Stimulated activated CD8-positive, alpha-beta memory T cell treated with anti-CD3 and anti-CD28 coated beads, Interleukin-12 subunit alpha, Interleukin-12 subunit beta, amount 100 ng/mL, for 24 hours (primary cell): Measurements from ENCODE around the gene RGS19.
"Not testable (repeated sequence)": the region's sequence is repeated elsewhere in the genome, so short reads cannot be mapped to it uniquely, and the experiment has no call there.

Experiments
- DNase-seq: peaks from one replicate; pipeline ENCODE4 v3.0.0-alpha.2; 2020; ENCODE audit errors: extremely low read depth

The RGS19 gene

DNA sequence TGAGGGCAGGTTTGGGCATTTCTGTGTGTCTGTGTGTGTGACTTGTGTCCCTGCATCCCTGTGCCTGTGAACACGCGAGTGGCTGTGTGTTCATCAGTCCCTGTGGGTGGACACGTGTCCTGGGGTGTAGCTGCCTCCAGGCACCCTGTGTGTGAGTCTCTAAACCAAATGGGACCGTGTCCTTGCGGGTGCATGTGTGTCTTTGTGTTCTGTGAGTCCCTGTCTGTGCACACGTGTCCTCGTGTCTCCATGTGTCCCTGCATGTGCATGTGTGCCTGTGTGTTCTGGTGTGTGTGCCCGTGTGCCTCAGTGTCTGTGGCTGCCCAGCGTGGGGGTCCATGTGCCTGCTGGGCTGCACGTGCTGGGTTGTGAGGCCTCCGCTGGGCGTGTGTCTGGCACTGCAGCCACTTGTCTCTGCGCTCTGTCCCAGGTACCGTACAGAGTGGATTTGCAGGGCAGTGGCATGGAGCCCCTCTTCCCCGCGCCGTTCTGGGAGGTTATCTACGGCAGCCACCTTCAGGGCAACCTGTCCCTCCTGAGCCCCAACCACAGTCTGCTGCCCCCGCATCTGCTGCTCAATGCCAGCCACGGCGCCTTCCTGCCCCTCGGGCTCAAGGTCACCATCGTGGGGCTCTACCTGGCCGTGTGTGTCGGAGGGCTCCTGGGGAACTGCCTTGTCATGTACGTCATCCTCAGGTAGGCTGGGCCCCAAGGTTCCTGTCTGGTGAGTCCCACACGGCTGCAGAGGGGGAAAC, 13.1 kb upstream of the RGS19 start:
- no peak for DNase-seq

DNA sequence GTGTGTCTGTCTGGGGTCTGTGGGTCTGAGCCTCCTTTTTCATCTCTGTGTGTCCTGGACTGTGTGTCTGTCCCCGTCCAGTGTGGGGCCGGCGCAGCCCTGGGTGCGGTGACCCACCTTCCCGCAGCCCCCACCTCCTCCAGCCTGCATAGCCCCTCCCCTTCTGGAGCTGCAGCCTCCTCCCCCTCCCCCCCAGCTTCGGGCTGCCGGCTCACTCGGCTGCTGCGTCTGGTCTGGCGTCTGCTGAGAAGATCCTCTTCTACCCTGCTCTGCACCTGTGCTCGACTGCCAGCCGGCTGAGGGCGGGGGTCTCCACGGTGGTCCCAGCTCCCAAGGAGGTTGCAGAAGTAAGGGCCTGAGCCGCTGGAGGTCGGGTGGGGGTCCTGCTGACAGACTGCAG, 12.5 kb upstream of the RGS19 start:
- no peak for DNase-seq

DNA sequence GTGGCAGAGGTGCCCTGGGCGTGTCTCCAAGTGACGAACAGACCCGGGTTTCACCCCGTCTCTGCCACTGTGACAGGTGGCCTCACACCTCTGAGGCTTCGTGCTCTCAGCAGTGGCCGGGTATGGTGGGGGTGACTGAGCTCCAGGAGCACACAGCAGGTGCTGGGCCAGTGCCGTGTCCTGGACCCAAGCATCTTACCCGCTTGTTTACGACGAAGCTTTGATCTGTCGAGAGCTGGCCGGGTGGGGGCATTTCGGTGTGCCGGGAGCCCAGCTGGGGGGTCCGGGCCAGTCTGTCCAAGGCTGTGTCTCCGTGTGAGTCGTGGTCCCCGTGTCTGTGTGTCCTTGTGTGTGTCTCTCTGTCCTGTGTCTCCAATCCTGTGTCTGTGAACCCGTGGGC, 12.0 kb upstream of the RGS19 start:
- DNase-seq = no peak

DNA sequence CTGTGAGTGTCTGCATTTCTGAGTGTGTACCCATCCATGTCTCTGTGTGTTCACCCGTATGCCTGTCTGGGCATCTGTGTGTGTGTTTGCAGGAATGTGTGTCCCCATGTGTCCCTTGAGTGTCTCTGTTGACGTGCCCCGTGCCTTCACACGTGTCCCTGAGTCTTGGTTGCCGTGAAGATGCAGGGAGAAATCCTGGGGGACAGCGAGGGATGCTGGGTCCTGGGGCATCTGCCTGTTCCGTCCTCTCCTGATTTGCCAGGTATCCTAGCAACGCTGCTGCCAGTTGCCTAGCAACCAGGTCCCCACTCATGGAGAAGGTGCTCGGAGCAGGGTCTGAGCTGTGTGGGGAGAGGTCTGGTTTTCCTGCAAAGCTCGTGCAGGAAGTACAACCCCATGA, 10.8 kb upstream of the RGS19 start:
- DNase-seq = no peak

DNA sequence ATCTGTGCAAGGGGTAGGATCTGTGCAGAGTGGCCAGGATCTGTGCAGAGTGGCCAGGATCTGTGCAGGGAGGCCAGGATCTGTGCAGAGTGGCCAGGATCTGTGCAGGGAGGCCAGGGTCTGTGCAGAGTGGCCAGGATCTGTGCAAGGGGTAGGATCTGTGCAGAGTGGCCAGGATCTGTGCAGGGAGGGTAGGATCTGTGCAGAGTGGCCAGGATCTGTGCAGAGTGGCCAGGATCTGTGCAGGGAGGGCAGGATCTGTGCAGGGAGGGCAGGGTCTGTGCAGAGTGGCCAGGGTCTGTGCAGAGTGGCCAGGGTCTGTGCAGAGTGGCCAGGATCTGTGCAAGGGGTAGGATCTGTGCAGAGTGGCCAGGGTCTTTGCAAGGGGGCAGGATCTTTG, 9.3 kb upstream of the RGS19 start:
- DNase-seq = not testable (repeated sequence)

DNA sequence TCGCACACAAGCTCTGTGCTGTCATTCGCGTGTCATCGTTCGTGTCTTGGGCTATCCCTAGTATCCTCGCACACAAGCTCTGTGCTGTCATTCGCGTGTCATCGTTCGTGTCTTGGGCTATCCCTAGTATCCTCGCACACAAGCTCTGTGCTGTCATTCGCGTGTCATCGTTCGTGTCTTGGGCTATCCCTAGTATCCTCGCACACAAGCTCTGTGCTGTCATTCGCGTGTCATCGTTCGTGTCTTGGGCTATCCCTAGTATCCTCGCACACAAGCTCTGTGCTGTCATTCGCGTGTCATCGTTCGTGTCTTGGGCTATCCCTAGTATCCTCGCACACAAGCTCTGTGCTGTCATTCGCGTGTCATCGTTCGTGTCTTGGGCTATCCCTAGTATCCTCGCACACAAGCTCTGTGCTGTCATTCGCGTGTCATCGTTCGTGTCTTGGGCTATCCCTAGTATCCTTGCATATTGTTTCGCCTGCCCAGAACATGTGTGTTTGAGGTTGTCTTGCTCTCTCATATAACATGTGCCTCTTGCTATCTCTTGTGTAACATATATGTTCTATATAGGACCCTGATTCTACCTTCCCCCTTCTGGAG, 8.0 kb upstream of the RGS19 start:
- DNase-seq = not testable (repeated sequence)

DNA sequence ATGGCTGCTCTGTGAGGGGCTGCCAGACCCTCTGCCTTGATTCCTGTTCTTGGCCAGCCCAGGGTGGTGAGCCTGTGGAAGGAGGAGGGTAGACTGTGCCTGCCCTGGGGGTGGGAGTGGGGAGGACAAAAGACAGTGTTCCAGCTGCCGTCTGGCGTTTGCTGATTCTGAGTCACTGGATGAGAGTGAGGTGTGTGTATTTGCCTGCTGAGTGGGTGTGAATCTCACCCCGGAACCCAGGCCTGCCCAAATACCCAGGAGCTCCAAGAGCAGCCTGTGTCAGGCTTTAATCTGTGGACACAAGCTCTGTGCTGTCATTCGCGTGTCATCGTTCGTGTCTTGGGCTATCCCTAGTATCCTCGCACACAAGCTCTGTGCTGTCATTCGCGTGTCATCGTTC, 7.5 kb upstream of the RGS19 start:
- DNase-seq = no peak

DNA sequence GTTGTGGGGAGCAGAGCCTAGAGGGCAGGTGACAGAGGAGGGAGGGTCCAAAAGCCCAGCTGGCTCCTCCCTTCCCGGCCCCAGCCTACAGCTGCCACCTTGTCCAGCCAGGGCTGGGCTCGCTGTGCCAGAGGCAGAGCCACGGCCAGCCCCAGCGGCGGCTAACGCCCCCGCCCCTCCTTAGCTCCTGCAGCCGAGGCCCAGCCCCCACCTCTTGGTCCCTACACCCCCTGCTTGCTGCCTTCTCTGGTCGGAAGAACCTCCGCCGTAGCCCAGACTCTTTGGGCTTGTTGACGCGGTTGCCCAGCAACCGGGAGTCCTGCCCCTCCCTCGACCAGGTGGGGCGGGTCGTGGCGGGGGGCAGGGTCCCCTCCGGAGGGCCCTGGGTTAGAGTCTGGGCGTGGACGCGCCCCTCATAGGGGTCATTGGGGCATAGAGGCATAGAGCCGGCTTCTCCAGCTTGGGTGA, 5.4 kb upstream of the RGS19 start:
- DNase-seq = no peak

DNA sequence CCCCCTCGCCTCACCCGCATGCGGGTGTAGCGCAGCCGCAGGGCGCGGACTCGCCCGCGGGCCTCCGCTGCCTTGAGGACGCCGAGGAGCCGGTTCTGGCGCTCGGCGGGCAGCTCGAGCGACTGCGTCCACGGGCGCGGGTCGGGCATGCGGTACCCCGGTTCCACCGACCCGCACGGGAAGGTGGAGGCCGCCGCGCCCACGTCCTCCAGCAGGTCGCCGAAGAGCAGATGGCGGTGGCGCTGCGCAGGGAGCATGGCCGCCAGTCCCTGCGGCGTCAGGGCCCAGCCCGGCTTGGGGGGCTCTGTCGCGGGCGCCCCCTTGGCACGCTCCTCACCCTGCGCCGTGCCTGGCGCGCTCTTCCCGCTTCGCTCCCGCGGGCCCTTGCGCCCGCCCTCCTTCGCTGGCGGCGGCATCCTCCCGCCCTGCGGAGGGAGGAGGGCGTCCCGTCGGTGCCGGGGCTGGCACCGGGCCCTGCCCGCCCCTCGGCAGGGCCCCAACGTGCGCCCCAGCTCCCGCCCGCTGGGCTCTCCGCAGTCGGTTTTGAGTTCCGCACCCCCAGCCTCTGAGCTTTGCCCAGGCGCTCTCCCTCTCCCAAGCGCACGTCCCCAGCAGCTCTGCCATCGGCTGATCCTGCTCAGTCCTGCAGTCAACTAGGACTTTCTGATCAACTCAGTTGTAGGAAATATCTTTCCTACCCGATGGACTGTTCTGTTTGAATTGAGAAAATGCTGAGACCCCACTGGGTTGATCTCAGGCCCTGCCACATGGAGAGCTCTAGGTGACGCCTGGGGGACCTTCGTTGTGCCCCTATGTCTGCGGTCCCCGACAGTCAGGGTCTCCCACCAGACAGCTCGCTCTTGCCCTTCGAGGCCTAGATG, 4.7 kb upstream of the RGS19 start, which contains the start of gene LKAAEAR1:
LKAAEAR1 (minus strand) TSS at position 595 of the 881 bp plus-strand sequence; CDS start at position 416, 179 bp downstream.
- DNase-seq = no peak

DNA sequence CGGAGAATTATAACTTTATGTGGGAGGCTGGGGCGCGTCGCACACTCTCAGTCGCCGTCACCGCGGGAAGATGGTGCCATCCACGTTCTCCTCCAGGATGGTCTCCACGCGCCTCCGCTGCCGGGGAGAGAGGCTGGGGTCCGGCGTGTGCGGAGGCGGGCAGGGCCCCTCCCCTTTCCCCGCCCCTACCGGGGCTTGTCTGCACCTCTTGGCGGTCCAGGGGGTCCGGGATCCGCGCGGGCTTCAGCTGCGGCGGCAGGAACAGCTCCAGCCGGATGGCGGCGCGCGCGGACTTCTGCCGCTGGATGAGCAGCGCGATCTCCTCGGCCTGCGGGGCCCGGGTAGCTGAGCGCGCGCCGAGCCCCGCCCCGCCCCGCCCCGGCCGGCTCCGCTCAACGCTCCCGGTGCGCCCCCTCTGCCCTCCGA, 4.1 kb upstream of the RGS19 start:
- no peak for DNase-seq

DNA sequence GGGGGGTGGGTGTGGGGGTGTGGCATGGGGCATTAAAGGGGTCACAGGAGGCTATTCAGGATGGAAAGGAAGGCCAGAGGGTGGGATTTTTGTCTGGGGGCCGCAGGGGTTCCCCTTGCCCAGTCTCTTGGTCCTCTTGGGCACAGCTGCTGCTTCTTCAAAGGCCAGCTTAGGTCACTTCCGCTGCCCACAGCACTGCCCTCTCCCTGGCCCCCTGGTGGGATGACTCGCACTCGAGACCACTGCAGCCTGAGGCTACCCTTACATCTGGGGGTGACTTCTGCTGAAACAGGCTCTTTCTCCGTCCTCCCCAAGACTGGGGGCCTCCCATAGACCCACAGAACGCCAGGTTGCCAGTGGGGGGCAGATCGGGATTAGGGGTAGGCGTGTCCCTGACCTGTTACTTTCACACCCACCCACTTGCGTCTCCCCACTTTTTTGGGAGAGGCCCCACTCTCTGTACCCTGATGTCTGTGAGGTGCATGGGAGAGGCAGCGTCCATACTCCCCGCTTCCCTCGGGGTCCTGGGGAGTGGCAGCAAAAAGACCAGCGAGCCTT, 3.6 kb upstream of the RGS19 start:
- DNase-seq = no peak

DNA sequence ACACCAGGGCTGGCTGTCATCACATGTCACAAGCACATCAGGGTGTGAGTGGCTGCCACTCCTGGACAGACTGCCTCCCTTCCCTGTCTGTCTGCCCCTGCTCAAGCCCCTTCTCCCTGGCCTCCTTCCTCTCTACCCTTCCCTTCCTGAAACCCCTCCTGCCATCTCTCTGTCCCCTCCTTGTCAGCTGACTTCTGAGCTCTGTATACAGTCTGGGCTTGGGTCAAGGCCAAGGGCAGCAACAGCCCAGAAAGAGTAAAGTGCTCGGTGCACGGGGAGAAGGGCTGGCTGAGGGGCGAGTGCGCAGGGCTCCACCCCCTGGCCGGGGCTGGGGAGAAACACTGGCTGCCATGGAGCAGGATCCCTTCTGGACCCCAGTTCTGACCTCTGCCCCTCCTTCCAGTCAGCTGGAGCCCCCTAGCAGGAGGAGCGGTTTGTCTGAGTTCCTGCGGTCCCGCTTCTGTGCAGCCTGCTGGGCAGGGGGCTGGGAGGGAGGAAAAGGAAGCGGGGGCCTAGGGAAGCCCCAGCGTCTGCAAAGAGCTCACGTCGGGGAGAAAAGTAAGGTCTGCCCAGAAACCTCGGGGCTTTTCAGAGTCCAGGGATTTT, 2.9 kb upstream of the RGS19 start:
- DNase-seq = no peak

DNA sequence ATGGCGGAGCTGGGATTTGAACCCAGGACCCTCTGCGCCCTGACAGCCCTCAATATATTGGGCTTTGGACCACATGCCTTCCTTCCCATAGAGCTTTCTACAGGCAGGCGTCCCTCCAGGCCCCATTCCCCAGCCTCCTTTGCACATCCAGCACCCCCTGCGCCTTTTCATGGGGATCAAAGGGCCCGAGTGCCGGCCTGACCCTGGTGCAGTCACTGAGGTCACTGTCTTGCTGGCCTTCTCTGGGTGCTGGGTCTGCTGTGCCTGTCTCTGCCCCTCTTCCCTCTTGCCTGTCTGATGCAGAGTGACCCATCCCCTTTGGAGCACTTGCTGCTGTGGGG, 2.3 kb upstream of the RGS19 start:
- no peak for DNase-seq

DNA sequence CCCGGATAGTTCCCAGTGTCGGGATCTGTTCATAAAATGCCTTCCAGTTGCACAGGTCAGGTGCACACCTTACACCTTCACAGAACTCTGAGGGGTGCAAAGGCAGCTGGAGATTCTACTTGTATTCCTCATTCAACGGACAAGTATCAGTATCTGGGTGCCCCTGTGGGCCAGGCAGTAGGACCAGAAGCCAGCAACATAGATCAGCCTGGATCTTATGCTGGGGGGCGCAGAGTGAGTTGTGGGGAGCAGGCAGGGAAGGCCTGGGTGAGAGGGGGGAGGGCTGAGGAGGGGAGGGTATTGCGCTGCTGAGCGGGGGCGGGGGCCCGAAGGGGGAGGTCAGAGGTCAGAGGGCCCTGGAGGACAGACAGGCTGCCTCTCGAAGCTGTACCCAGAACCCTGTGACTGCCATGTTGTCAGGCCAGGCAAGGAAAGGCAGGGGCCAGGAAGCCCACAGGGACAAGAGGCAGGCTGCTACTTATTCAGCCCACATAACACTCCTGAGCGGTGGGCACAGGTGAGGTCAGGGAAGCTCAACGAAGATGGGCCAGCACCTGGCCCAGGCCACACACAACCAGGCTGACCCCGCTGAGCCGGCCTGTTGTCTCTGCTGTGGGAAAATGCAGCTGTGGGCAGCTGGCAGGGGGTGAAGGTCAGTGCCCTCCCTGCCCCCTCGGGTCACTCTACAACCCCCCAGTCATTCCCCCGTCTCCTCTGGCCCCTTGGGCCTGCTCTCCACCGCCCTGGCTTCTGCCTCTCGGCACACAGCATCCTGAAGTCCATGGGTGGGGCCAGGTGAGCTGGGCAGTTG, 1.7 kb upstream of the RGS19 start:
- DNase-seq = no peak

DNA sequence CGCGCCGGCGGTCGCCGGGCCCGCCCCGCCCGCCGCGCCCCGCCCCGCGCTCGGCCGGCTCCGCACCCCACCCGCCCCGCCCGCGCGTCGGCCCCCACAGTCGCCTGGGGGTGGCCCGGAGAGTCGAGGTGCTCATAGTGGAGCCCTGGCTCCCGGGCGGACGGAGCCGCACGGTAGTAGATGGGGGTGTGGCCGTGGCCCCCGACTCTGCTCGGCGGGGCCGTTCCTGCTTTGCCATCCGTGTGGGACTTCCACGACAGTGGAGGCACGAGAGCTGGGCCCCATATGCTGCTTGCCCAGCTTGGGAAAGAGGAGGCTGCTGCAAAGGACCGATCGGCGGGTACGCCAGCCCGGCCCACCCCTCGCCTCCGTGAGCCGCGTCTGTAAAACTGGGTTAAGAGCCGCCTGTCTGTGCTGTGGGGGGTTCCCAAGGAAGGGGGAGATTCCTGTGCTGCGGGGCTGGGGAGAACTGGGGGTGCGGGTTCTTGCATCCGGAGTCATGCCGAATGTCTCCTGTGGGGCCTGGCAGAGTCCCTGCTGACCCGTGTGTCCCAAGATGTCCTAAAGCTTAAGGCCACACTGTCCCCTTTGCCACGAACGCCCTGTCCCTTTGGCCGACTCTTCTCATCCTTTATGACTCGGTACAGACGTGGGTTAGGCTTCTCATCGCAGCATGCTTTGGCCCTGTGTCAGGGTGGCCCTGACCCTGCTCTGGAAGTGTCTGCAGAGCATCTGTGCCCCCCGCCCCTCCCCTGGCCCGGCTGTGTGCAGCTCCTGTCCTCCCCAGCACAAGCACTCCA, 895 bp upstream of the RGS19 start, which contains the start of gene OPRL1:
OPRL1 (plus strand) TSS at position 70 of the 800 bp plus-strand sequence. CDS start 12,639 bp downstream, outside the sequence.
- DNase-seq = no peak

DNA sequence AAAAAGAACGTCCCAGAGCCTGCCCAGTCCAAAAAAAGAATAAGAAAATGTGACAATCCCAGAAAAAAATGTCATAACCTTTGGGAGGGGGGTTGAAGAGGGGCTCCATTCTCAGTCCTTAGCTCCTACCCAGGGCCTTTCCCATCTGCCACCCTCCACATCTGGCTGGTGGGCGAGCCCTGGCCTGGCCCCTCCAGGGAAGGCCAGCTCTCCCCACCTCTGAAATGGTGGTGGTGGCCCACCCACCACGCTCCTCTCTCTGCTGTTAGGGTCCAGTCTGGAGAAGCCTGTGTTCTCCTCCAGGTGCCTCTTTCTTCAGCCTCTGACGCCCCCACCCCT, 415 bp downstream of the RGS19 start:
- no peak for DNase-seq

DNA sequence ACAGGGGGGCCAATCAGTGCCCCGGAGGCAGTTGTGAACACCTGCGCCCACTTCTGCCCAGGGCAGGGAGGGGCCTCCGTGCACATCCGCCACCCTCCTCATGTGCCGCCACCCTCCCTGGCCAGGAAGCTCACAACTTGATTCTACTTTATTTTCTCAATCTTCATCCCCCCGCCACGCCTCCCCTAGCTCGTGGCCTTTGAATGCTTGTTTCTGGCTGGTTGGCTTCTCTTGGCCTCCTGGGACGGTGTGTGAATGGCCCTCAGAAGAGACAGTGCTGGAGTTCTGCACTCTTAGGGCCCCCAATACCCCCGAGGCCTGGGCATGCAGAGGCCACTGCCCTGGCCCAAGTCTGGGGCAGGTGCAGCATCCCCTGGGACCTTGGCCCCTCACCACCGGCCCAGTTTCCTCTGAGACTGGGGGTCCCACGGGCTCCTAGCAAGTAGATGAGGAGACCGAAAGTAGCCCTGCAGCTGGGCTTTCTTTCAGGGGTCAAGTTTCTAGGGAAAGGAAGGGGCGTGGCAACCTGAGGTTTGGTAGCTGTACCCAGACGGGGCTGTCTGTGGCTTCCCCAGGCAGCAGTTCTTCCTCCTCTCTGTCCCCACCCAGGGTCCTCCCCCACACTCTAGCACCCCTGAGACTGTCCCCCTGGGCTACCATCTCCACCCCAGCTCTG, 1.3 kb downstream of the RGS19 start:
- DNase-seq = no peak

DNA sequence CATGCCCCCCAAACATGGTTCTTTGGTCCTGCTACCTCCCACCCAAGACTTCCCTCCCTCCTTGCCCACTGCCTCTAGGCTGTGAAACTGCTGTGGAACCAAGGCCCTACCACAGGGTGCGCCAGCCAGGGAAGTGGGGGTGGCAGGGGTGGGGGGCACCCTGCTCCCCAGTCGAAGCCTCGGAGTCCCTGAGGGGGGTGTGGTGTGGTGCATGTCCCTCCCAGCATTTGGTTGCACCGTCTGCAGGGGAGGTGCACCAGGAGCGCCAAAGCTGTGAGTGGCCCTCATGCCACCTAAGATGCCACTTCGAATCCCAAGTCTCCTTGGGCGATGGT, 1.8 kb downstream of the RGS19 start:
- no peak for DNase-seq

DNA sequence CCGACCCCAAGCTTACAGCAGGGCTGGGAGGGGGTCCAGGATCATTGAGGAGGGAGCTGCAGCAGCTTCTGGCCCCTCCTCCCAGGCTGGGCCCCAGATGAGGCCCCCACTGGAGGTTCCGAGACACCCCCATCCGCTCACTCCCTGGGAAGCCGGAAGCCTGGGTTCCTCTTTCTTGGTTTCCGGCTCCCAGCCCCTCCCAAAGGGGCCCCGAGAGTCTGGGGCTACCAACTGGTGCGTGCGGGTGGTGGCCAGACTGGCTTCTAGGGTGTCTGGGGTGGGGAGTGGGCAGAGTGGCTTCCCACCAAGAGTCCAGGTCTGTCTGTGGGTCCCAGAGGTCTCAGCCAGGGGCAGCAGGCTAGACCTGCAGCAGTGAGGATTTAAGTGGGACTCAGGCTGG, 2.2 kb downstream of the RGS19 start:
- no peak for DNase-seq
